ENCODE data around the gene ZNF189.

DNA sequence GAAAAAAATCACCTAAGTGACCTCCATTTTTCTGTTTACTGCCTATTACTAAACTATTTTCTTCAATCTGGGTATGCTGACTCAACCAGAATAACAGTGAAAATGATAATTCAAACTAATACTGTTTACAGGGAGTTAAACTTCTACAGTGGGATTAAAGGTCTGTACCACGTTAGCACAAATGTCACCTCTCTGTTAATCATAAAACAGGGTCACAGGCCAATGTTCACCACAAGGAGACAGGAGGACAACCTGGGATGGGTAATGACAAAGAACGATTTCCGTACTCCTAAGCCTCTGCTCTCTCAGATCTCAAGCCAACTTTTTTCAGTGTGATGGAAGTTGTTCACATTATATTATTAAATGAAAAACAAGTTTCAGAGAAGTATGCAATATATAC lies 34.6 kb downstream of the ZNF189 start:
- TF ChIP-seq POLR2A (IDR thresholded peaks at IDR 0.05) (no peak), CTCF (IDR thresholded peaks at IDR 0.05) (no peak), POLR2AphosphoS5 (IDR thresholded peaks at IDR 0.05) (no peak)
